HepG2 (cell line): ENCODE data around the gene ENO1. TPM values are rescaled to one million over a fixed set of nuclear protein-coding genes. Genes with fewer than 3 reads are reported as not detected.

Experiments
- AGO2 ChIP-seq: fragments of 200-400 bp; formaldehyde crosslinking; optimal IDR thresholded peaks from 2 replicates; pipeline ENCODE3; 2017; ENCODE audit warnings: mild to moderate bottlenecking, low read depth, low read length, moderate library complexity
- CBFB ChIP-seq: sonication (generic); formaldehyde crosslinking; IDR thresholded peaks from 2 replicates; pipeline ENCODE4 v1.4.0; 2020; ENCODE audit warnings: missing genetic modification reagents
- CENPX ChIP-seq: sonication (generic); formaldehyde crosslinking; IDR thresholded peaks from 2 replicates; pipeline ENCODE4 v1.9.0; 2021; ENCODE audit warnings: mild to moderate bottlenecking, missing genetic modification reagents, moderate library complexity
- DBP ChIP-seq: sonication (generic); formaldehyde crosslinking; IDR thresholded peaks from 2 replicates; pipeline ENCODE4 v1.4.0; 2020; ENCODE audit warnings: missing genetic modification reagents; ENCODE audit errors: not compliant biosample characterization
- ELF3 ChIP-seq: IDR thresholded peaks from 2 replicates; pipeline ENCODE4 v1.6.1; 2016; ENCODE audit warnings: missing genetic modification reagents, missing compliant biosample characterization
- KLF15 ChIP-seq: sonication (generic); formaldehyde crosslinking; IDR thresholded peaks from 2 replicates; pipeline ENCODE4 v1.8.1; 2023; ENCODE audit warnings: borderline replicate concordance, mild to moderate bottlenecking, inconsistent platforms, missing genetic modification reagents, mixed read lengths
- NCOA1 ChIP-seq: sonication (generic); formaldehyde crosslinking; IDR thresholded peaks from 2 replicates; pipeline ENCODE4 v1.9.0; 2021; ENCODE audit warnings: missing genetic modification reagents
- POLR2A ChIP-seq, 2 experiments: IDR thresholded peaks; 2 replicates each; pipeline ENCODE4 v1.6.1; 2011; ENCODE audit warnings: low read depth in 2 of 2, low read length in 2 of 2, mild to moderate bottlenecking in 1 of 2, moderate library complexity in 1 of 2; ENCODE audit not compliant: insufficient read depth in 1 of 2
- RAD21 ChIP-seq: fragments of 450-650 bp; formaldehyde crosslinking; IDR thresholded peaks from 2 replicates; pipeline ENCODE4 v1.5.0; 2020; ENCODE audit warnings: mild to moderate bottlenecking
- TAF1 ChIP-seq: sonication (generic); formaldehyde crosslinking; IDR thresholded peaks from 2 replicates; pipeline ENCODE4 v1.4.0; 2020; ENCODE audit warnings: missing genetic modification reagents
- THRA ChIP-seq: sonication (generic); formaldehyde crosslinking; IDR thresholded peaks from 2 replicates; pipeline ENCODE4 v1.4.0; 2020; ENCODE audit warnings: missing genetic modification reagents, borderline replicate concordance
- ZBTB7A ChIP-seq: sonication (generic); formaldehyde crosslinking; IDR thresholded peaks from 2 replicates; pipeline ENCODE4 v1.8.0; 2022; ENCODE audit warnings: mild to moderate bottlenecking, missing genetic modification reagents
- ZFP62 ChIP-seq: sonication (generic); formaldehyde crosslinking; IDR thresholded peaks from 2 replicates; pipeline ENCODE4 v1.4.0; 2020; ENCODE audit warnings: missing genetic modification reagents
- ZNF446 ChIP-seq: sonication (generic); formaldehyde crosslinking; IDR thresholded peaks from 2 replicates; pipeline ENCODE4 v1.5.0; 2020; ENCODE audit warnings: mild to moderate bottlenecking, missing genetic modification reagents
- polyA plus RNA-seq, 8 experiments: library from polyadenylated mRNA; depleted of rRNA in 3 of 8; stranded (reverse) in 7 of 8; unstranded in 1 of 8; fragments of >200 nt; fragmentation: Illumina TruSeq in 4 of 8; extraction: Trizol in 4 of 8; gene quantifications; 2 replicates each; pipeline versions ENCODE4 v1.2.1 to v1.2.3, GENCODE V29; 2011 to 2016; ENCODE audit warnings: low read depth in 4 of 8, missing spikeins in 1 of 8, mixed read lengths in 1 of 8; ENCODE audit not compliant: insufficient read depth in 1 of 8
- total RNA-seq, 5 experiments: library from RNA; depleted of rRNA; stranded (reverse); fragments of >200 nt; fragmentation: Illumina TruSeq; extraction: Trizol; gene quantifications; 2 replicates each; pipeline ENCODE4 v1.2.3, GENCODE V29; 2016; ENCODE audit warnings: low read depth in 1 of 5
- TF ChIP-seq, protein P1 (sequence below): sonication (generic); formaldehyde crosslinking; conservative IDR thresholded peaks from 2 replicates; pipeline ENCODE4 v1.4.0; 2020; ENCODE audit warnings: mild to moderate bottlenecking, missing genetic modification reagents, moderate library complexity
- TF ChIP-seq, protein P2 (sequence below), 2 experiments: fragments of 450-650 bp in 1 of 2; sonication (generic) in 1 of 2; formaldehyde crosslinking in 1 of 2; IDR thresholded peaks; 2 replicates each; pipeline versions ENCODE4 v1.6.1 to v1.8.0; 2016 to 2022; ENCODE audit warnings: antibody characterized with exemption in 1 of 2, mild to moderate bottlenecking in 1 of 2, missing genetic modification reagents in 1 of 2

Gene ENO1
- total and polyA plus RNA-seq, 2 of the 13 experiments (the other 11 are each of a cell fraction or from before 2014, with no cell fraction given), result 1,559 to 3,103 TPM

DNA sequence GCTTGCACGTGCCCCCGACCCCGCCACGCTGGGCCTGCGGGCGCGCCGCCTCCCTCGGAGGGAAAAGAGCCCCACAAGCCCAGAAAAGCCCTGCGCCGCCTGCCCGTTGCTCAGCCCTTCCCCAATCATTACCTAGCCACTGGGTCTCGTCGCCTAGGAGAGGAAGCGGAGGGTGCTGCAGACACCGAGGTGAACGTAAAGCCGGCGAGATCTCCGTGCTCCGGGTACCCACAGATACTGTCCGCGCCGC is at the start of gene ENO1 (continued):
- TF ChIP-seq ZNF446 (CRISPR knock-in tag), result peak; percentile 97
- TF ChIP-seq TAF1 (CRISPR knock-in tag), result peak; percentile 91
- TF ChIP-seq ZFP62, result peak; percentile 48; the same call in 1 of the 2 replicates
- TF ChIP-seq DBP (CRISPR knock-in tag), result peak; percentile 43
- 0 out of 2 replicates have a peak, but pooled peaks have one; percentile 14 for TF ChIP-seq ZBTB7A
- TF ChIP-seq, protein P1, sequence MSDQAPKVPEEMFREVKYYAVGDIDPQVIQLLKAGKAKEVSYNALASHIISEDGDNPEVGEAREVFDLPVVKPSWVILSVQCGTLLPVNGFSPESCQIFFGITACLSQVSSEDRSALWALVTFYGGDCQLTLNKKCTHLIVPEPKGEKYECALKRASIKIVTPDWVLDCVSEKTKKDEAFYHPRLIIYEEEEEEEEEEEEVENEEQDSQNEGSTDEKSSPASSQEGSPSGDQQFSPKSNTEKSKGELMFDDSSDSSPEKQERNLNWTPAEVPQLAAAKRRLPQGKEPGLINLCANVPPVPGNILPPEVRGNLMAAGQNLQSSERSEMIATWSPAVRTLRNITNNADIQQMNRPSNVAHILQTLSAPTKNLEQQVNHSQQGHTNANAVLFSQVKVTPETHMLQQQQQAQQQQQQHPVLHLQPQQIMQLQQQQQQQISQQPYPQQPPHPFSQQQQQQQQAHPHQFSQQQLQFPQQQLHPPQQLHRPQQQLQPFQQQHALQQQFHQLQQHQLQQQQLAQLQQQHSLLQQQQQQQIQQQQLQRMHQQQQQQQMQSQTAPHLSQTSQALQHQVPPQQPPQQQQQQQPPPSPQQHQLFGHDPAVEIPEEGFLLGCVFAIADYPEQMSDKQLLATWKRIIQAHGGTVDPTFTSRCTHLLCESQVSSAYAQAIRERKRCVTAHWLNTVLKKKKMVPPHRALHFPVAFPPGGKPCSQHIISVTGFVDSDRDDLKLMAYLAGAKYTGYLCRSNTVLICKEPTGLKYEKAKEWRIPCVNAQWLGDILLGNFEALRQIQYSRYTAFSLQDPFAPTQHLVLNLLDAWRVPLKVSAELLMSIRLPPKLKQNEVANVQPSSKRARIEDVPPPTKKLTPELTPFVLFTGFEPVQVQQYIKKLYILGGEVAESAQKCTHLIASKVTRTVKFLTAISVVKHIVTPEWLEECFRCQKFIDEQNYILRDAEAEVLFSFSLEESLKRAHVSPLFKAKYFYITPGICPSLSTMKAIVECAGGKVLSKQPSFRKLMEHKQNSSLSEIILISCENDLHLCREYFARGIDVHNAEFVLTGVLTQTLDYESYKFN, result no peak
- peak; percentile 11; the same call in 1 of the 2 replicates for TF ChIP-seq ELF3 (CRISPR knock-in tag)
- TF ChIP-seq POLR2A (IDR thresholded peaks at IDR 0.05; ENCODE audit: insufficient read depth in 1 of 2, low read depth in 2 of 2, low read length in 2 of 2), result peak; percentile 97
- no peak for TF ChIP-seq CBFB (CRISPR knock-in tag)
- no peak for TF ChIP-seq KLF15 (CRISPR knock-in tag)
- TF ChIP-seq, protein P2, sequence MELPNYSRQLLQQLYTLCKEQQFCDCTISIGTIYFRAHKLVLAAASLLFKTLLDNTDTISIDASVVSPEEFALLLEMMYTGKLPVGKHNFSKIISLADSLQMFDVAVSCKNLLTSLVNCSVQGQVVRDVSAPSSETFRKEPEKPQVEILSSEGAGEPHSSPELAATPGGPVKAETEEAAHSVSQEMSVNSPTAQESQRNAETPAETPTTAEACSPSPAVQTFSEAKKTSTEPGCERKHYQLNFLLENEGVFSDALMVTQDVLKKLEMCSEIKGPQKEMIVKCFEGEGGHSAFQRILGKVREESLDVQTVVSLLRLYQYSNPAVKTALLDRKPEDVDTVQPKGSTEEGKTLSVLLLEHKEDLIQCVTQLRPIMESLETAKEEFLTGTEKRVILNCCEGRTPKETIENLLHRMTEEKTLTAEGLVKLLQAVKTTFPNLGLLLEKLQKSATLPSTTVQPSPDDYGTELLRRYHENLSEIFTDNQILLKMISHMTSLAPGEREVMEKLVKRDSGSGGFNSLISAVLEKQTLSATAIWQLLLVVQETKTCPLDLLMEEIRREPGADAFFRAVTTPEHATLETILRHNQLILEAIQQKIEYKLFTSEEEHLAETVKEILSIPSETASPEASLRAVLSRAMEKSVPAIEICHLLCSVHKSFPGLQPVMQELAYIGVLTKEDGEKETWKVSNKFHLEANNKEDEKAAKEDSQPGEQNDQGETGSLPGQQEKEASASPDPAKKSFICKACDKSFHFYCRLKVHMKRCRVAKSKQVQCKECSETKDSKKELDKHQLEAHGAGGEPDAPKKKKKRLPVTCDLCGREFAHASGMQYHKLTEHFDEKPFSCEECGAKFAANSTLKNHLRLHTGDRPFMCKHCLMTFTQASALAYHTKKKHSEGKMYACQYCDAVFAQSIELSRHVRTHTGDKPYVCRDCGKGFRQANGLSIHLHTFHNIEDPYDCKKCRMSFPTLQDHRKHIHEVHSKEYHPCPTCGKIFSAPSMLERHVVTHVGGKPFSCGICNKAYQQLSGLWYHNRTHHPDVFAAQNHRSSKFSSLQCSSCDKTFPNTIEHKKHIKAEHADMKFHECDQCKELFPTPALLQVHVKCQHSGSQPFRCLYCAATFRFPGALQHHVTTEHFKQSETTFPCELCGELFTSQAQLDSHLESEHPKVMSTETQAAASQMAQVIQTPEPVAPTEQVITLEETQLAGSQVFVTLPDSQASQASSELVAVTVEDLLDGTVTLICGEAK (IDR thresholded peaks at IDR 0.05), result no peak
- TF ChIP-seq, protein P2 (CRISPR knock-in tag; IDR thresholded peaks at IDR 0.05), result no peak
- 0 out of 2 replicates have a peak, but pooled peaks have one; percentile 0 for TF ChIP-seq THRA (CRISPR knock-in tag)
- peak; percentile 78; the same call in 1 of the 2 replicates for TF ChIP-seq NCOA1 (CRISPR knock-in tag)
- TF ChIP-seq AGO2, result peak; percentile 6
- no peak for TF ChIP-seq CENPX (CRISPR knock-in tag)
- 0 out of 2 replicates have a peak, but pooled peaks have one; percentile 3 for TF ChIP-seq RAD21
